GM18508 (cell line): ENCODE data around the gene SLC25A38.

ENCODE experiments used
- ATAC-seq: cut with Tn5 transposase; IDR thresholded peaks from one replicate; pipeline ENCODE4 v1.9.1; 2021; ENCODE audit warnings: moderate number of reproducible peaks; ENCODE audit not compliant: insufficient read depth, unreplicated experiment

Gene SLC25A38

GRCh38 chr3:39372833-39373232 is 10.3 kb upstream of the SLC25A38 start:
- ATAC-seq: no peak

DNA sequence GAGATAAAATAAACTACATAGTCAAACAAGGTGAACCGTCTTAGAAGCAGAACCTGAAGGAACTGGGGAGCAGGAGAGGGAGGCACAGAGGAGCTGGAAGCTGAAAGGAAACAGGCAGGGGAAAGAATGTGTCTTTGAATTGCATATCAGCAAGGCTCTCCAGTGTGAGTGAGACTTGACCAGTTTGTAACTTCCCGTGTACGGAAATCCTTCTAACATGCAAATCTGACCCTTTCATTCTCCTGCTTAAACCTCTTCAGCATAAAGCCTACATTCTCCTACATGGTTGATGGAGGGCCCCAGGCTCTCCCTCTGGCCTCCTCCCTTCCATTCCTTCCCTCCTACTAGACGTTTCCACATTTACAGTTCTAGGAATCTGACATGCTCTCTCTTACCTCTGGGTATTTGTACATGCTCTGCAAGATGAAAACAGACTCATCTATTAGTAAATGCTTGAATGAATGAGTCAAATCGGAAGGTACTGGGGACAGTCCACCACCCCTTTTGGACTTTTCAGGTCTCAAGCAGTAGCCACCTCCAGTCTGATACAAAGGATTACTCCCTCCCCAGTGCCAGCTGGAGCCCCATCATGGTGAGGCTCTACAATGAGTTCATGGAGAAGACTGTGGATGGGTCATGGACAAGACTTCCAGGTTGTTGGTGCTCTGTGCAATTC is 6.1 kb upstream of the SLC25A38 start:
- ATAC-seq: no peak

- ATAC-seq: no peak
Measured at GRCh38 chr3:39378088-39378487, 5.1 kb upstream of the SLC25A38 start.

DNA sequence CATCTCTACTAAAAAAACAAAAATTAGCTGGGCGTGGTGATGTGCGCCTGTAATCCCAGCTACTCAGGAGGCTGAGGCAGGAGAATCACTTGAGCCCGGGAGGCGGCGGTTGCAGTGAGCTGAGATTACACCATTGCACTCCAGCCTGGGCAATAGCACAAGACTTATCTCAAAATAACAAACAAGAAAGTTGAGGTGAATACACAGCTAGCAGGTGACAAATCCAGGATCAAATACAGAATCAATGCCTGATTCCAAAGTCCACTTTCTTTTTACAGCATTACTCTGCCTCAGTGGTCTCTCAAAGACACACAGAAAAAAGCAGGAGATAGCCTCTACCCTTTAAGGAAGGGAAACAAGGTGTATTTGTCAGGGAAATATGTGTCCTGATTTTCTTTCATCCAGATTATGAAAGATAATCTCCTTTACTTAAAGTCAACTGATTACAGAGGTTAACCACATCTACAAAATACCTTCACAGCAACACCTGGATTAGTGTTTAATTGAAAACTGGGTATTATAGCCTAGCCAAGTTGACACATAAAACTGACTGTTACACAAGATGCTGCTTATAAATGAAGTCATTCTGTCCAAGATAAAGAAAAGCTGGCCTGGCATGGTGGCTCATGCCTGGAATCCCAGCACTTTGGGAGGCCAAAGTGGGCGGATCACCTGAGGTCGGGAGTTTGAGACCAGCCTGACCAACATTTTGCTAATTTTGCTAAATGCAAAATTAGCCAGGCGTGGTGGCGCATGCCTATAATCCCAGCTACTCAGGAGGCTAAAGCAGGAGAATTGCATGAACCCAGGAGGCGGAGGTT is 4.0 kb upstream of the SLC25A38 start:
- no peak for ATAC-seq

GRCh38 chr3:39379778-39380155 is 3.4 kb upstream of the SLC25A38 start:
- ATAC-seq: no peak

DNA sequence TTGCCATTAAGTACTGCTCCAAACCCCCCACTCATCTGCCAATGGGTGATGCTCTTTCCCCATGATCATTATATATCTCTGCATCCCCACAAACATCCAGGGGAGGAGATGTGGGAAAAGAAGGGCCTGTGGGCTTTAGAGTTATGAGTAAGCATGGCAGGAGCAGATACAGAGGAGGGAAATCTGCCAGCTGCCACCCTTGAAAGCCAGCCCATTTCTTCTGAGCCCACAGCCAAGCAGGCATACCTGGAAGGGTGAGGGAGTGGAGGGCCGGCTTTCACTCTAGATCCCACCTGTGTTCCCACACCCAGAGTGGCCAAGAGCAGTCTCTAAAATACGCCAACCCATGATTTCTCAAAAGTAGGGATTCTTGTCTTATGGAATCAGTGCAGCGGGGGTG is 1.7 kb upstream of the SLC25A38 start:
- ATAC-seq: no peak

GRCh38 chr3:39383881-39384664 is 903 bp downstream of the SLC25A38 start:
- peak; percentile 27 for ATAC-seq

DNA sequence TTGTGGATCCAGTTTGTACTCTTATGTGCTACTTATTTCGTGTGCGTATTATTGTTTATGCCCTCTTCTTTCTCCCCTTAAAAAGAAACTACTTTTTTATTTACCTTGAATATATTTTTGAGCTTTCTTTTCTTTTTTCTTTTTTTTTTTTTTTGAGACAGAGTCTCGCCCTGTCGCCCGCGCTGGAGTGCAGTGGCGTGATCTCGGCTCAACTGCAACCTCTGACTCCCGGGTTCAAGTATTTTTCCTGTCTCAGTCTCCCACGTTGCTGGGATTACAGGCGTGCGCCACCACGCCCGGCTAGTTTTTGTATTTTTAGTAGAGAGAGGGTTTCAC is 1.5 kb downstream of the SLC25A38 start:
- no peak for ATAC-seq

GRCh38 chr3:39385456-39386090 is 2.4 kb downstream of the SLC25A38 start:
- no peak for ATAC-seq

GRCh38 chr3:39386318-39386717 is 3.1 kb downstream of the SLC25A38 start:
- no peak for ATAC-seq

GRCh38 chr3:39387411-39387975 is 4.3 kb downstream of the SLC25A38 start:
- ATAC-seq: no peak

DNA sequence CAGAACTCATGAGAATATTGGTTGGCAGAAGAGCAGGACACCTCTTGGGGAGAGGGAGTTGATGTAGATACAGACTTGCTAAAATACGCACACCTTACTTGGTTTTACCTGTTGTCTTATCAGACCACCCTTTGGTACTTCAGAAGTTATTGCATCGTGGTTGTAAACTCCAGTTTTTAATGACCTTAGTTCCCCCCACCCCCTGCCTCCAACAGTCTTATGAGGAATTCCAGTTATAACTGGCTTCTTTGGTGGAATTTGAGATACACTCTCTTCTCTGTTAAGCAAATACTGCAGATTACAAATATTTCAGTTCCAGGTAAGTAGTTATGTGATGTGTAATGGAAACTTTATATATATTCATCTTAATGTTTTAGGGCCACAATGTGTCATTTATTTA is 5.0 kb downstream of the SLC25A38 start:
- ATAC-seq: no peak

- peak; percentile 93 for ATAC-seq
Measured at GRCh38 chr3:39388741-39389248, 5.6 kb downstream of the SLC25A38 start.

DNA sequence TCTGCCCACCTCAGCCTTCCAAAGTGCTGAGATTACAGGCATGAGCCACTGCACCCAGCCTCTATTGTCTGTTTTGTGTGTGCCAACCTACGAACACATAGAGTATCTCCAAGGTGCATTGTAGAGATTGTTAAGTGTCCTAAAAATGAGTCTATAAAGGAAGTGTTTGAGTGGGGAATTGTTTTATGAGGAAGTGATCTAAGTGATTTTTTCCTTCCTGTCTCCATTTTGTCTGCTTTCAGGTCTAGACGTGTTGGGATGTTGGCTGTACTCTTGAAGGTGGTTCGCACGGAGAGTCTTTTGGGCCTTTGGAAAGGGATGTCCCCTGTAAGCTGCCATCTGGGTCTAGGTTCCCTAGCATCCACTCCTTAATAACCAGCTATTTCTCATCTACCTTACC is 7.0 kb downstream of the SLC25A38 start:
- ATAC-seq: no peak

DNA sequence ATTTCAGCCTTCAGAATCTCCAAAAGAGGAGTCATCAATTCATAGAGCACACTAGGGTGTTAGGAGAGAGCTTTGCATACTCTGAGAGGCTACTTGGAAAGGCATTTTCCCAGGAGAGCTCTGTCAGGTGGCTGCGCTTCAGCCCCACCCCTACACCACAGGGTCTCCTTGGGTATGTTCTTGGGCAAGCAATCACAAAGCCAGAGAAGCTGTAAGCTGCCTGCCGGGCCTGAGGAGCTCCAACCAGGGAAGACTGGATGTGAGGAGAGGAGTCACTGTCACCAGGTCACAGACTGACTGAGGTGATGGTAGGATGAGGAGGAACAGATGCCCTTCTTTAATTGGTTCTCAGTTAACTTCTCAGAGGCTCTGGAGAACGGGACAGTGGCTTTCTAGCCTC is 13.5 kb downstream of the SLC25A38 start:
- ATAC-seq: no peak

DNA sequence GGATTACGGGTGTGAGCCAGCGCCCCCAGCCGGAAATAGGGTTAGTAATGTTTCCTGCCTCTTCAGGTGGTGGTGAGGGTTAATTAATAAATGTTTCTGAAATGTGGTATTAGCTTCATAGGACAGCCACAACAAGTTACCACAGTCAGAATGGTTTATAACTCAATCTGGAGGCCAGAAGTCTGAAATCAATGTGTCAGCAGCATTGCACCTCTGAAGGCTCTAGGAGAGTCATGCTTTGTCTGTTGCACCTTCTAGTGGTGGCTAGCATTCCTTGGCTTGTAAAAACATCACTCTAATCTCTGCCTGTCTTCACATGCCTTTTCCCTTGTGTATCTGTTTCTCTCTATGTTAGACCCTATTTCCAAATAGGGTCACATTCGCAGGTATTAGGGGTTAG is 15.5 kb downstream of the SLC25A38 start:
- ATAC-seq: no peak

DNA sequence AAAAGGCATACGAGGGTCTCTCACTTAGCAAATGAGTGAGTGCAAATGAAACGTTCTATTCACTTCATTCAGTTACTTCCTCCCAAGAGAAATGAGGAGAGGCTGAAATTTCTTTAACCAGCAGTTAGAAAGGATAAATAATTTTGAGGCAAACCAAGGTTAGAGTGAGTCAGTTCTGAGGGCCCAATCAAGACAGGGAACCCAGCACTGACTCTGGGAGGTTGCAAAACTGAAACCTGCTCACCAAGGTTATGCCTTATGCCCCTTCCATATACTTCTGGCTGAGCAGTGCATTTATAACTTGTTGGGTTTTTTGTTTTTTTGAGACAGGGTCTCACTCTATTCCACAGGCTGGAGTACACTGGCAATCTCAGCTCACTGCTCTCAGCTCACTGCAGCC is 18.8 kb downstream of the SLC25A38 start:
- no peak for ATAC-seq

GRCh38 chr3:39404943-39405686 is 21.9 kb downstream of the SLC25A38 start:
- no peak for ATAC-seq

GRCh38 chr3:39405687-39406367 is 22.7 kb downstream of the SLC25A38 start:
- no peak for ATAC-seq
